HG03095 (cell line): ENCODE results near the gene PRR4.

ENCODE experiments used
- ATAC-seq: cut with Tn5 transposase; IDR thresholded peaks from one replicate; pipeline ENCODE4 v1.9.1; 2021; ENCODE audit warnings: moderate library complexity; ENCODE audit not compliant: unreplicated experiment

The PRR4 gene, protein sequence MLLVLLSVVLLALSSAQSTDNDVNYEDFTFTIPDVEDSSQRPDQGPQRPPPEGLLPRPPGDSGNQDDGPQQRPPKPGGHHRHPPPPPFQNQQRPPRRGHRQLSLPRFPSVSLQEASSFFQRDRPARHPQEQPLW

DNA sequence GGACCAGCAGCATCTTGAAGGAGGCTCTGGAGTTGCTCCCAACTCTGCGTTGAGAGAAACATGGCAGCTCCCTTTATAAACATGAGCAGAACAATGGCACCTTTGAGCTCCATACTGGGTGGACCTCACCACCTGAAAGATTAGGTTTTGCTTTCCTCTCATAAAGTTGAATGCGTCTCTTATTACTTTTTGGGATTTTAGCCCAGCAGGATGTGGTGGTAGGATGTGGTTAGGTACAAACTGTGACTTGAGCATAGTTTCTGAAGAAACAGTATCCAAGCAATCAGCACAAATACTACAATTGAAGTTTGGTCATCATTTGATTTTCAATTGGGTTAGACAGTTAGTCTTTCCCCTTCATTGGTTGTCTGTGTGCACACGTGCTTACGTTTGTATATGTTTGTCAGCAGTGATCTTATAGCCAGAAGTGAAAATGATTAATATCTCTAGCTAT is at the start of gene PRR4:
Gene PRR4 (minus strand): TSS at position 51 of the 454 bp plus-strand sequence. CDS start 38 bp downstream, at position 13.
- ATAC-seq, result no peak

DNA sequence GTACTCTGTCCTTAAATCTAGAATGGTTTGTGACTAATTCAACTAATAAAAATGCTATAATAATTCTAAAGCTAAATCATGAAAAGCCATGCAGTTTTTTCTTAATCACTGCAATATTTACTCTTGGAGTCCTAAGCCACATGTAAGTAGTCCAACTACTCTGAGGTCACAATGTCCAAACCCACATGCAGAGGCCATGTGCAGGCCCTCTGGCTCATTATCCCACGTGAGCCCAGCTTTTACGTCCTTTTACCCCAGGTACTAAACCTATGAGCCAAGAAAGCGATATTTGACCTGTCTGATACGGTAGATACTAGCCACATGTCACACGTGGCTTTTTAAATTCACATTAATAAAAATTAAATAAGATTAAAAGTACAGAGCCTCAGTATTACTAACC is 47.6 kb upstream of the PRR4 start:
- no peak for ATAC-seq

DNA sequence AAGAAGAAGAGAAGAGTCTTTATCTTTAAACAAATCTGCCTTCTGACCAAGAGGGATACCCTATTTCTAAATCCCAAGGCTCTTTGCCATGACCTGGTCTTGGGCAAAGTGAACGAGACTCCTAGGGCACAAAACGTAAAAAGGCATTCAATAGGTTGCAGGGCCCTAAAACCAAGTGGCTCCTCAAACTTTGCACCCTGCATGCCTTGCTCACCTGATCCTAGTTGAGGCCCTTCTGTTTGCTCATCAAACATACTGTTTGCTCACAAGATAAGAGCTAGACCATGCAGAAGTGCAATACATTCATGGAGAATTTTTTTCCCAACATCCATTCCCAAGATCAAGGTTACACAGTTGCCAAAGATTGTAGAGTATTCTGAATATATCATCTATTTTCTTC is 42.7 kb upstream of the PRR4 start:
- ATAC-seq, result no peak

DNA sequence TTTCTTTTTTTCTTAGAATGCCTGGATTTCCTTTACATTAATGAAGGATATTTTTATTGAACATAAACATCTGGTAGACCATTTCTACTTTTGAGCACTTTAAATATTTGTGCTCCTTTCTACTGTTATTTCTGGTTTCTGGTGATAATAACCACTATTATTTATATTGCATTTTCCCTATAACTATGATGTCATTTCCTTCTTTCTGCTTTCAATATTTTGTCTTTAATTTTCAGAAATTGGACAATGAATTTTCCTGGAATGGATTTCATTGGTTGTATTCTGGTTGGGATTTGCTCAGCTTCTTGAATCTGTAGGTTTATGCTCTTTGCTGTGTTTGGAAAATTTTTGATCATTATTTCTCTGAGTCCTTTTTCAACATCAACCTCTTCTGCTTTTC is 40.0 kb upstream of the PRR4 start:
- no peak for ATAC-seq

DNA sequence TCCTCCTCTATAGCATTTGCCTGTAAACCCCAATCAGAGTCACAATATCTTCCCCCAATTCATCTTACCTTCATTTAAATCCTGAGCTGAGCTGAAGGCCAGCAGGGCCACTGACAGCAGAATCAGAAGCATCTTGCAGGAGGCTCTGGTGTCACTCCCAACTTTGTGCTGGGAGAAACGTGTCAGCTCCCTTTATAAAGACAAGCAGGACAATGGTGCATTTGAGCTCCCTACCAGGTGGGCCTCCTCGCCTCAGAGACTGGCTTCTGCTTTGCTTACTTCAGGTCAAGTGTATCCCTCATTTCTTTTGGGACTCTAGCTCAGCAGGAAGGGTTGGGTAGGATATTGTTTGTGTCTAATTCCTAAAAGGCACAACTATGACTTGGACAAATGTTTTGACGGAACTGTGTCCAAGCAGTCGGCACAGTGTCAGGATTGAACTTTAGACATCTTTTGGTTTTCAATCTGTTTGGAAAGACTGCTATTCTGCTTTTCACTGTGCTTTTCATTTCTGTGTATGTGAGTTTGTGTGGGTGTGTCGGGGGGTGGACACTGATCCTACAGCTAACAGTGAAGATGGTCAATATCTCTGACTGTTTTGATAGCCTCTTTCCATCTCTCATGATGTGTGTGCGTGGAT is 34.9 kb upstream of the PRR4 start, which contains the start of gene PRH1:
Gene PRH1 (minus strand): TSS at position 170 of the 640 bp plus-strand sequence. CDS start 38 bp downstream, at position 132.
- ATAC-seq, result no peak

DNA sequence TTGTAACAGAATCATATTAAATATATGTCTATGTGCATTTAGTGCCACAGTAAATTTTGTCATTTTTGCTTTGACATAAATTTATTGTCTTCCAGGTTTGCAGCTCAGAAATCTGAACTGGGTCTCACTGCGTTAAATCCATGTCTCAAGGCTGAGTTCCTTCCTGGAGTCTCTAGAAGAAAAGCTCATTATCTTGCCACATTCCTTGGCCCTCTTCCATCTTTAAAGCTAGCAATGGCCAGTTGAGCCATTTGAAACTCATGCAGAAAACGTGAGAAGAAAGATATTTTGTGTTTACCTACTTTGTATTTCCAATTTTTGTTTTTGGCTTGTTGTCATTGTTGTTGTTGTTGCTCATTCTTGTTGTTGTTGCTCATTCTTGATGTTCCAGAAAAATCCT is 24.1 kb upstream of the PRR4 start:
- ATAC-seq, result no peak

DNA sequence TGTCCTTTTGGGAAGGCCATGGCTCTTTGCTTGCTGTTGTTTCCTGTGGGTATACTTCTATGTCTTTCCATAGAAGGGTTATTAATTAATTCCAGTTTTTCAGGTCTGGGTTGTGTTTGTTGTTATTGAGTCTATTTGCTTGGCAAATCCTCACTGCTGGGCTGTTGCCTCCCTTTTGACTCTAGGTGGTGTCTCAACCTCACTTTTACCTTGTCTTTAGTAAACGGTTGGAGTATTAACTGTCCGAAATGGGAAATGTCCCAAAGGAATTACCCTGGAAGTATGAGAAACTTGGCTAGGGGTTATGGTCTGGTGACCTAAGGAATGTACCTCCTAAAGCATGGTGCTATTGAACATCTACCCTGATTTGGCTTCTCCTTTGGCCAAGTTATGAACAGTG is 18.1 kb upstream of the PRR4 start:
- ATAC-seq, result no peak

DNA sequence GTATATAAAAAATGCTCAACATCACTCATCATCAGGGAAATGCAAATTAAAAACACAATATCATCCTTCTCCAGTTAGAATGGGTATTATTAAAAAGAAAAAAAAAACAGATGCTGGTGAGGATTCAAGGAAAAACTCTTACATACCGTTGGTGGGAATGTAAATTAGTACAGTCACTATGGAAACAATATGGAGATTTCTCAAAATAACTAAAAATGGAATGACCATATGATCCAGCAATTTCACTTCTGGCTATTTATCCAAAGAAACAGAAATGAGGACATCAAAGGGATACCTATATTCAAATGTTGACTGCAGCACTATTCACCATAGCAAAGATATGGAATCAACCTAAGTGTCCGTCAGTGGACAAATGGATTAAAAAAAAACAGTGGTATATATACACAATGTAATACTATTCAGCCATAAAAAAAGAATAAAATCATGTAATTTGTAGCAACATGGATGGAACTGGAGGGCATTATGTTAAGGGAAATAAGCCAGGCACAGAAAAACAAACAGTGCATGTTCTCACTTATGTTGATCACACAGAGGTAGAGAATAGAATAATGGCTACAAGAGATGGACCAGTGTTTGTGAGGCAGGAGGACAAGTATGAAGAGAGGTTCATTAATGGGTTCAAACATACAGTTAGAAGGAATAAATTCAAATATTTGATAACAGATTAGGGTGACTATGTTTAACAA is 14.4 kb upstream of the PRR4 start:
- no peak for ATAC-seq

DNA sequence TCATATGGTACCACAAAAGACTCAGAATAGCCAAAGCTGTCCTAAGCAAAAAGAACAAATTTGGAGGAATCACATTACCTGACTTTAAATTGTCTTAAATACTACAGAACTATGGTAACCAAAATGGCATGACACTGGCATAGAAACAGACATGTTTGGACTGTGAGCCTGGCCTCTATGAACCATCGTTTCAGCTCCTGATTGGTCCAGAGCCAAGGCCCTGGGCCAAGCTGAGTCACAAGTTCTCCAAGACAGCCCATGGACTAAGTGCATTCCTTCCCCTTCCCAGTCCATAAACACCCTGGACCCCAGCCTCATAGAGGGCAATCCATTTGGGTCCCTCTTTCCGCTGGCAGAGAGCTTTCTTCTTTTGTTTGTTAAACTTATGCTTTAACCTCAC is 12.1 kb upstream of the PRR4 start:
- no peak for ATAC-seq

DNA sequence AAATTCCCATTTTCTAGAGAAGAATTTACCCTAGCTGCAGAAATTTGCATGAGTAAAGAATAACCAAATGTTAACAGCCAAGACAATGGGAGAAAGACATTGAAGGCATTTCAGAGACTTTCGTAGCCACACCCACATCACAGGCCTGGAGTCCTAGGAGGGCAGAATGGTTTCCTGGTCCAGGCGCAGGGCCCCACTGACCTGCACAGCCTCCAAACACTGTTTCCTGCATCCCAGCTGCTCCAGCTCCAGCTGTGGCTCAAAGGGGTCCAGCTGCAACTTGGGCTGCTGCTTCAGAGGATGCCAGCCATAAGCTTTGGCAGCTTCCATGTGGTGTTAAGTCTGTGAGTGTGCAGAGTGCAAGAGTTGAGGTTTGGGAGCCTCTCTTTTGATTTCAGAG is 6.5 kb upstream of the PRR4 start:
- ATAC-seq, result no peak

DNA sequence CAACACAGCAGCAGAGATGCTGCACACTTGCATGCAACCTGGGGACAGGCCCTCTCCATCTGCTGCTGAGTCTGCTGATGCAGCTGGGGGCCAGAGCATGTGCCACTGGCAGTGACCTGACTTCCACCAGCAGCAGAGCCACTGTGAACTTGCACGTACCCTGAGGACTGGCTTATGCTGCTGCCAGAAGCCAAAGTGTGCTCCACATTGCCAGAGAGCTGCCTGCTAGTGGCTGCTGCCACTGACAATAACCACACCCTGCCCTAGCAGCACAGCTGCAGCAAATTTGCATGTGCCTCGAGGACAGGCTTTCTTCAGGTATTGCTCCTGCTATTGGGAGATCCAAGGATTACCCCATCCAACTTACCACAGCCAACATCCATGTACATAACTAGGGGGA is 4.5 kb upstream of the PRR4 start:
- ATAC-seq, result no peak

DNA sequence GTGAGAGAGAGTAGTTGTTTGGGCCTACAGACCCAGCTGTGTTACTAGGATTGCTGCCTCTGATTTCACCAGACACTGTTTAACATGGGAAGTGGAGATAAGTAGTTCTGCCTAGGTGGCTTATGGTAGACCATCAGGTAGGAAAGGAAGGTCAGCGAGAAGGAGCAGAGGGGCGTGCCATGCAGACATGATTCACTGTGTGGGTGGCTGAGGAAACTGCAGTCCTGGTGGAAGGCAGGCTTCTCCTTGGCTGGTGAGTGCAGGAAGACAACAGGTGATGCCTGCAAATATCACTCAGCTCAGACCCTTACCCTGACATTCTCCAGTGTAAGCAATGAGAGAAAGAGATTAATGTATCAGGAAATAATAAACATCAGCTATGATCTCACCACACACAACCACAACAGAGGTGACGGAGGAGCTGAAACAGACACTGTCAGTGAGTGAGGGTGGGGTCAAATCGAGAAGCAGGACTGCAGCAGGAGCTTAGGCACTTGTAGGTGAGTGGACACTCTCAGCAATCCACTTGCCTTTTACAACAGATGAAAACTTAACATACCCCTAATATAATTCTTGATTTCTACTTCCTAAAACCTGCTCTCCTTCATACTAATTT is 2.1 kb upstream of the PRR4 start:
- ATAC-seq, result no peak

DNA sequence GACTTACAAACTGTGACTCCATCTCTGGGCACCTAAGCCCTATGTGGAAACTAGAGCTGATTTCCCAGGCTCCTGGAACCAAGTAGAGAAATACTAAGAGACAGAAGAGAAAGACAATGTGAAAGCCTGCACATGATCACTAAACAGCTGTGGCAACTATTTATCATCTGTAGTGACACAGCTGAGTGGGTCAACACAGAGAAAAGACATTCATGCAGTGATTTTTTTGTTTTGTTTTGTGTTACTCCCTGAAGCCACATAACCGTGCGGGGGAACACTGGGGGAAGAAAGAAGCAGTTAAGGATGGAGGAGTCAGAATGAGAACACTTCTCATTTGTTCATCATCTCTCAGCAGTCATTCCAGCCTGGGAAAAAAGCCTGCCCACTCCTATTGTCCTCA is 1.5 kb downstream of the PRR4 start:
- no peak for ATAC-seq

DNA sequence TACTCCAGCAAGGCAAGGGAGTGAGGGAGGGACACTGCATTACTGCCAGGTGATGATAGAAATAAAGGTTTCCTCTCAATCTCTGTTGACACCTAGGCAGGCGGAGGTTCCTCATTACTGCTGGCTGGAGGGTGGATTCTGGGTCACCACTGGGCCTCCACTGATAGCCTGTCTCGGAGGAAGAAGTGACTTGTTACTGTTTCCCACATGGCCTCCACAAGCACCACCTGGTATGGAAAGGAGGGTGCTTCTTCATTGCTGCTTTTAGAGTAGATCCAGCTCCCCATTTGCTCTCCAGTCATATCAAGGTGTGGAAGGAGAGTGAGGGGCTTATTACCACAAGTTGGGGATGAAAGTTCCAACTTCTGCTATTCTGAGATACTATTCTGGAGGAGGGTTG is 6.4 kb downstream of the PRR4 start:
- no peak for ATAC-seq

DNA sequence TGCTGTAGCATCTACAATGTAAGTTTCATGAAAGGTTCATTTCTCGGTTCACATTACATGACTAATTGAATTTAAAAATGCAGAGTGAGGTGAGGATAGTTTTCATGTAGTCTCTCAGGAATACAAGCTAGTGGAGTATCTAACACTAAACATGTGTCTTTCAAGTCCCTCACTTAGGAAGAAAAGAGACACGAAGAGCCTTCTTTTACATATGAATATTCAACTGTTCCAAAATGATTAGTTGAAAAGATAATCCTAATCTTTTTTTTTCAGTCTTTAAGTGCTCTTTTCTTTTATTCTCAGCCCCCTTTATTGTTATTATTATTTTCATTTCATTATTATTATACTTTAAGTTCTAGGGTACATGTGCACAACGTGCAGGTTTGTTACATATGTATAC is 10.8 kb downstream of the PRR4 start:
- ATAC-seq, result no peak

DNA sequence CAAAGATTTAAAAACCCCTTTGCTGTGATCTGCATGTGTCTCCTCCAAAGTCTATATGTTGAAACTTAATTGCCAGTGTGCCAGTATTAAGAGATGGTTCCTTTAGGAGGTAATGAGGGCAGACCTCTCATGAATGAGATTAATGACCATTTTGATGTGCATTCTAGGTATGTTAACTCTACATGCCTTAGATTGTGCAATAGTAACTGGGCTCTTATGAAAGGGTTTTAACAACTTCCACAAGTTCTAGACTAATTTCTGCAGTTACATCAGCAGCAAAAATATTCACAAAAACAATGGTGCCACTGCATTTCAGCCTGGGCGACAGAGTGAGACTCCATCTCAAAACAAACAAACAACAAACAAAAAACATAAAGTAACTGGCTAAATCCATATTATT is 19.3 kb downstream of the PRR4 start:
- ATAC-seq, result no peak

DNA sequence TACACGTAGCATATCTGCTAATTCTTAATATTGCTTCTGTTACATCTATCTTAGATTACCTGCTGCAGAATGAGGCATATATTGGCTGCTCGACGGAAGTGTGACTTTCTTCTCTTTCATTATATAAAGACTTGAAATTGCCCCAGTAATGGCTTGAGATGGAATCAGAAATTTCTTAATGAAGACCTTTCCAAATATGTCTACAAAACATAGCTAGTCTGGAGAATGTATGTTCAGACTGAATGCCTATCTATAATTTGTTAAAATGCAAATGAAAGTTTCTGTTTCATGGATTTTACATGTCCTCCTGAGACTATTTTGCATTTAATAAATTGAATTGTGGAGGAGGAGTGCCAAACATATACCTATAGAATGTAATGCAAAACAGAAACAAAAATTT is 23.0 kb downstream of the PRR4 start, which contains the start of gene TAS2R10:
Gene TAS2R10 (minus strand): TSS at position 101 of the 400 bp plus-strand sequence. CDS start 89 bp downstream, at position 12.
- no peak for ATAC-seq

DNA sequence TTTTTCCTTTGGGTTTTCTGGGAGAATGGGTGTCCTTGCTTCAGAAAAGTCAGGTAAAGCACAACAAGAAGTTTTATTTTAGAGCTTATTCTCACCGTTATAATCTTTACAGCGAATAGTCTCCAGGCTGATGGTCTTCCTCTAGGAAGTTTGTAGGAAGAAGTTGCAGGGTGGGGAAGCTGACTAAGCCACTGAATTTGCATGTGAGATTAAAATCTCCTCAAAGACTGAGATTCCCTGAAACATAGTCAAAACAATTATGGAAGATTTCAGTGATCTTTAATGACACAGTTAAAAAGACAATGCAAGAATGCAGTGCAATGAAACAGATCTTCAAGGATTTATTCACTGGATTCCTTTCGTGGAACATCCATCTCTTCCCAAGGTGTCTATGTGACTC is 24.3 kb downstream of the PRR4 start:
- ATAC-seq, result no peak

DNA sequence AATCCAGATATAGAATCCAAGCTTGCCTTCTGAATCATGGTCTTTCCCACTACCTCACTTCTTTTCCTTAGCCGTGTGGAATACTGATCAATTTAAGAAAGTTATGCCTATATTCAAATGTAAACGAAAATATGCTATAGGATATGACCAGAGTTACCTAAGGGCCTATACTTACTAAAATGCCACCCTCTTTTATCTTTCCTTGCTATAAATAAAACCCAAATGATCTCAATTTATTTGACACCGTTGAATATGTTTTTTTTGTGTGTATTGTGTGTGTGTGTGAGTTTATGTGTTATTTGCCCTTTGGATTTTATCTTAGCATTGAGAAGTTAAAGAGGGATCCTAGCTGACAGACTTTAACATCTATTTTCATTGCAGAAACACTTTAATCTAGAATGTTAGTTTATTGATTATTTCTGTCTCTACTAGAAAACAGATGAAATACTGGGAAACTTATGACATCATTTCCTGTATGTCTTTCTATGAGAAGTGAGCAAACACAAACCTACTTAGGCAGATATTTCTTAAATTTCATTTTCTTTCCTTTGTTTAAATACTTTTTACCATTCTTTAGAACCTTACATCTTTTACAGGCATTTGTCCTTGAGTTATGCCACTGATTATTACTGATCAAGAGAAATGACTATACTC is 37.3 kb downstream of the PRR4 start:
- ATAC-seq, result no peak

DNA sequence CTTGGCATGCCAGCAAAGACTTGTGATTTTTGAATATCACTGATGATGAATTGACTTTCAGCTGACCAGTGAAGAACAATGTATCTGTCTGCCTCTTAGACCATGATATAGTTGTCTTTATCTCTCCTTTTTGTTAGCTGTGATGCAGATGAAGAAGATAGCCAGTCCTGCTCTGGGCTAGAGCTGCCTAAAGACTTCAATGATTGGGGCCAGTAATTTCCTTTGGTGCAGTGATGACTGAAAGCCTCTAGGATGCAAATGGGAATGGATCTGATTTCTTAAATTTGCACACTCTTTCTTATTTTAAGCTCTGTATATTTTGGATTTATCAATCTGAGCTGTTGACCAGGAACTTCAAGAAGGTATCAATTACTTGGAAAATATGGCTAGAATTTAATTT is 39.2 kb downstream of the PRR4 start, which contains the start of gene TAS2R9:
Gene TAS2R9 (minus strand): TSS at position 101 of the 400 bp plus-strand sequence. CDS start 93 bp downstream, at position 8.
- no peak for ATAC-seq

DNA sequence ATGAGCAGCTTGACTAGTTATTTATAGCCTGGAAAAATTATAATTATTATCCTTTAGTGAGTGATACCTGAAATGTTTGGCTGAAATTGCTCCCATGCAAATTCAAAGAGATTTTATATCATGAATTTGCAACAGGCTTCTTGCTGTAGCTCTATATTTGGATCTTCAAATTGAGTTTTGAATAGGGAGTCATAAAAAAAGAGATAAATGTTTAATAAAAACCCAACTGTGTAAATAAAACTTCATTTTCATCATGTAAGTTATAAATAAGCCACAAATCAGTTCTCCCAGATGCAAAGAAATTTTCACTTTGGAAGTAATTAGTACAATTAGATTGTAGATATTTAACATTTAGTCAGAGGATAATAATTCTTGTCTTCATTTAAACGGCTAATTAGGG is 42.1 kb downstream of the PRR4 start, which contains the start of gene TAS2R8:
Gene TAS2R8 (minus strand): TSS at position 101 of the 400 bp plus-strand sequence. CDS start 306 bp downstream, outside the sequence.
- no peak for ATAC-seq
